Lower leg skin (tissue), 3 donors: ENCODE results near the gene ABCG1.

Experiments used
- CTCF ChIP-seq, 3 donors: fragments of 450-650 bp; IDR thresholded peaks; one replicate each; pipeline ENCODE4 v1.5.1; 2016; ENCODE audit warnings: antibody characterized with exemption in 3 of 3, mild to moderate bottlenecking in 3 of 3, moderate library complexity in 2 of 3
- POLR2A ChIP-seq, 2 donors: fragments of 450-650 bp; IDR thresholded peaks; one replicate each; pipeline ENCODE4 v1.6.1; 2016 to 2017; ENCODE audit warnings: antibody characterized with exemption in 2 of 2, mild to moderate bottlenecking in 1 of 2, moderate library complexity in 1 of 2

DNA sequence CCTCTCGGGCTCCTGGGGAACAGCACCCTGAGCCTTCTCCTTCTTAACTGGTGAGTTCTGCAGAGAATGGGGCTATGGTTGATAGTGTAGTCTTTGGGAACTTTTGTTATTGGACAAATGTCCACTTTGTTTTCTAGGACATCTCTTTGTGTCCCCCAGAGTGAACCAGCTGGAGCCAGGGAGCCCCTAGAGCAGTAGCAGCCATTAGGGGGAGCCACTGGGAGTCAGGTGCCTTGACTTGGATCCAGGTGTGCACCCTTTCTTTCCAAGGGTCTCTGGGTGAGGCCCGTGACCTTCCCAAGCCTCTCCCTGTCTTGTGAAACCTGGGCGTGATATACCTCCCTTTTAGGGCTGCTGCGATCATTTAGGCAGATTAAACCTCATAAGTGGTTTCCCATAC, 36.9 kb downstream of the ABCG1 start:
- TF ChIP-seq CTCF (IDR thresholded peaks at IDR 0.05) (no peak), POLR2A (IDR thresholded peaks at IDR 0.05) (no peak)
